Naive thymus-derived CD4-positive, alpha-beta T cell (primary cell): ENCODE data around the gene OLFM2. TPM values are rescaled to one million over a fixed set of nuclear protein-coding genes. Genes with fewer than 3 reads are reported as not detected.

Experiments used
- ATAC-seq: fragments of 150-1000 bp; cut with Tn5 transposase; 2 replicates; pipeline ENCODE4 v1.10.0; 2021; ENCODE audit warnings: mild to moderate bottlenecking, moderate library complexity
- CTCF ChIA-PET: fragments of 350-600 bp; sonication (Branson Sonifier 250); formaldehyde crosslinking; loops from one replicate; lab custom pipeline; 2021; ENCODE audit warnings: antibody characterized with exemption; lab: Charles Lee
- POLR2A ChIA-PET: fragments of 350-600 bp; sonication (Branson Sonifier 250); formaldehyde crosslinking; loops from one replicate; lab custom pipeline; 2021; ENCODE audit warnings: antibody characterized with exemption, inconsistent platforms; lab: Charles Lee
- DNase-seq, 9 donors: peaks; one replicate each; pipeline versions ENCODE4 v3.0.0 to v3.0.0-alpha.2; 2020 to 2022; ENCODE audit warnings: mixed read lengths in 1 of 9
- H3K27ac ChIP-seq: one replicate; pipeline ENCODE4 v1.7.0; 2013; ENCODE audit warnings: mild to moderate bottlenecking, low read depth, low read length, moderate library complexity
- H3K27me3 ChIP-seq, 2 donors: one replicate each; pipeline ENCODE4 v1.7.0; 2013; ENCODE audit warnings: low read length in 2 of 2, mild to moderate bottlenecking in 2 of 2, moderate library complexity in 2 of 2; ENCODE audit not compliant: control insufficient read depth in 2 of 2, insufficient read depth in 2 of 2
- H3K36me3 ChIP-seq, 3 experiments: 1 replicate in 2 of 3; 2 replicates in 1 of 3; pipeline ENCODE4 v1.7.0; 2013; ENCODE audit warnings: low read length in 3 of 3, mild to moderate bottlenecking in 3 of 3, moderate library complexity in 1 of 3; ENCODE audit not compliant: insufficient read depth in 3 of 3, control insufficient read depth in 2 of 3
- H3K4me1 ChIP-seq, 2 donors: one replicate each; pipeline ENCODE4 v1.7.0; 2013; ENCODE audit warnings: low read length in 2 of 2, mild to moderate bottlenecking in 2 of 2, moderate library complexity in 1 of 2; ENCODE audit not compliant: control insufficient read depth in 2 of 2, insufficient read depth in 2 of 2
- H3K4me3 ChIP-seq: 2 replicates; pipeline ENCODE4 v1.7.0; 2013; ENCODE audit warnings: mild to moderate bottlenecking, low read length
- H3K9me3 ChIP-seq, 3 experiments: 1 replicate in 2 of 3; 2 replicates in 1 of 3; pipeline ENCODE4 v1.7.0; 2013; ENCODE audit warnings: low read length in 3 of 3; ENCODE audit not compliant: control insufficient read depth in 2 of 3
- H3K27ac Mint-ChIP-seq, 9 donors: one replicate each; pipeline ENCODE4 v1.8.0; 2020 to 2022; ENCODE audit warnings: mixed read lengths in 9 of 9, mild to moderate bottlenecking in 8 of 9, moderate library complexity in 5 of 9, inconsistent platforms in 2 of 9
- H3K27me3 Mint-ChIP-seq, 5 donors: one replicate each; pipeline ENCODE4 v1.8.0; 2021 to 2022; ENCODE audit warnings: mixed read lengths in 5 of 5, mild to moderate bottlenecking in 1 of 5
- H3K36me3 Mint-ChIP-seq, 5 donors: one replicate each; pipeline ENCODE4 v1.8.0; 2020 to 2022; ENCODE audit warnings: mixed read lengths in 5 of 5, mild to moderate bottlenecking in 3 of 5, inconsistent platforms in 1 of 5
- H3K4me1 Mint-ChIP-seq, 7 donors: one replicate each; pipeline ENCODE4 v1.8.0; 2020 to 2022; ENCODE audit warnings: mixed read lengths in 7 of 7, mild to moderate bottlenecking in 3 of 7, inconsistent platforms in 1 of 7
- H3K4me3 Mint-ChIP-seq, 10 donors: one replicate each; pipeline ENCODE4 v1.8.0; 2020 to 2022; ENCODE audit warnings: mild to moderate bottlenecking in 10 of 10, mixed read lengths in 10 of 10, moderate library complexity in 6 of 10, inconsistent platforms in 2 of 10
- H3K9me3 Mint-ChIP-seq, 11 donors: one replicate each; pipeline ENCODE4 v1.8.0; 2020 to 2022; ENCODE audit warnings: mixed read lengths in 11 of 11, mild to moderate bottlenecking in 4 of 11, inconsistent platforms in 1 of 11, moderate library complexity in 1 of 11
- intact Hi-C, 2 donors: fragments of 100-400 bp; cut with micrococcal nuclease; formaldehyde crosslinking; loops; one replicate each; pipeline ENCODE4 v1.15.1; 2023
- polyA plus RNA-seq, 2 donors: library from polyadenylated mRNA; unstranded; fragments of 300-500 nt; fragmentation: Illumina TruSeq; gene quantifications; one replicate each; pipeline ENCODE4 v1.2.3, GENCODE V29; 2021
- total RNA-seq, 6 experiments: library from RNA in 5 of 6; stranded (reverse) in 5 of 6; gene quantifications; 1 replicate in 5 of 6; 2 replicates in 1 of 6; pipeline ENCODE4 v1.2.3 and lab custom pipeline; 2021 to 2026

Gene OLFM2
- total and polyA plus RNA-seq, 7 experiments from 2014 or later: 6.2 to 19.4 (median 14.9) TPM

GRCh38 chr19:9968820-9969687 is 32.7 kb upstream of the OLFM2 start:
- Mint-ChIP-seq H3K27ac (peak overlapping the region in 2 of 9 donors; percentile 3 to 10), H3K36me3 (peaks cover 0 to 4% (median 0%) of the 10 kb centered on the region in 5 donors), H3K4me1 (peaks cover 0 to 15% (median 4%) of the 10 kb centered on the region in 7 donors), H3K4me3 (no peak overlapping the region), H3K27me3 (peaks cover 24 to 46% (median 39%) of the 10 kb centered on the region in 5 donors), H3K9me3 (peaks cover 0 to 5% (median 0%) of the 10 kb centered on the region in 11 donors)
- Histone ChIP-seq H3K27ac (no peak overlapping the region), H3K9me3 (no peaks in the 10 kb centered on the region), H3K4me3 (no peak overlapping the region), H3K27me3 (no peaks in the 10 kb centered on the region), H3K4me1 (no peaks in the 10 kb centered on the region), H3K36me3 (no peaks in the 10 kb centered on the region)
- intact Hi-C loops: no loop called here
- CTCF ChIA-PET: no interaction called here
- ATAC-seq: peak; percentile 14
- POLR2A ChIA-PET: no interaction called here
- DNase-seq: no peak

- Histone ChIP-seq H3K4me3 (no peak overlapping the region), H3K36me3 (no peaks in the 10 kb centered on the region), H3K27me3 (no peaks in the 10 kb centered on the region), H3K27ac (no peak overlapping the region), H3K4me1 (no peaks in the 10 kb centered on the region), H3K9me3 (no peaks in the 10 kb centered on the region)
- H3K4me1 Mint-ChIP-seq: peaks cover 0 to 15% (median 4%) of the 10 kb centered on the region in 7 donors
- ChIA-PET POLR2A (interaction anchor here (0.6 kb wide), 1 partner anchor 44 kb away, joined by 3 read pairs; no protein-coding TSS in a partner anchor), CTCF (no interaction called here)
- no peak for DNase-seq
- intact Hi-C loops: no loop called here
- H3K27me3 Mint-ChIP-seq: peaks cover 24 to 52% (median 45%) of the 10 kb centered on the region in 5 donors
- peak overlapping the region in 1 of 9 donors; percentile 6 for H3K27ac Mint-ChIP-seq
- H3K9me3 Mint-ChIP-seq: peaks cover 0 to 5% (median 0%) of the 10 kb centered on the region in 11 donors
- H3K4me3 Mint-ChIP-seq: peak overlapping the region in 1 of 10 donors; percentile 35
- peaks cover 0 to 4% (median 0%) of the 10 kb centered on the region in 5 donors for H3K36me3 Mint-ChIP-seq
- ATAC-seq: no peak
Observed at GRCh38 chr19:9967326-9967725, 31.0 kb upstream of the OLFM2 start.

- no peaks in the 10 kb centered on the region for H3K9me3 ChIP-seq
- no peak overlapping the region for H3K27ac Mint-ChIP-seq
- H3K4me3 Mint-ChIP-seq: no peak overlapping the region
- no peak for ATAC-seq
- ChIA-PET CTCF (no interaction called here), POLR2A (no interaction called here)
- peaks cover 0 to 4% (median 0%) of the 10 kb centered on the region in 5 donors for H3K36me3 Mint-ChIP-seq
- no peak overlapping the region for H3K27ac ChIP-seq
- H3K4me3 ChIP-seq: no peak overlapping the region
- peaks cover 0 to 3% (median 0%) of the 10 kb centered on the region in 11 donors for H3K9me3 Mint-ChIP-seq
- no peak for DNase-seq
- intact Hi-C loops: no loop called here
- peaks cover 24 to 46% (median 45%) of the 10 kb centered on the region in 5 donors for H3K27me3 Mint-ChIP-seq
- H3K27me3 ChIP-seq: no peaks in the 10 kb centered on the region
- H3K4me1 Mint-ChIP-seq: peaks cover 0 to 8% (median 4%) of the 10 kb centered on the region in 7 donors
- H3K4me1 ChIP-seq: no peaks in the 10 kb centered on the region
- no peaks in the 10 kb centered on the region for H3K36me3 ChIP-seq
Observed at GRCh38 chr19:9966448-9966847, 30.1 kb upstream of the OLFM2 start.

GRCh38 chr19:9966024-9966423 is 29.7 kb upstream of the OLFM2 start:
- Histone ChIP-seq H3K4me1 (no peaks in the 10 kb centered on the region), H3K36me3 (no peaks in the 10 kb centered on the region), H3K27ac (no peak overlapping the region), H3K9me3 (no peaks in the 10 kb centered on the region), H3K4me3 (no peak overlapping the region), H3K27me3 (no peaks in the 10 kb centered on the region)
- Mint-ChIP-seq H3K4me1 (peaks cover 0 to 8% (median 4%) of the 10 kb centered on the region in 7 donors), H3K4me3 (no peak overlapping the region), H3K27ac (no peak overlapping the region), H3K27me3 (peaks cover 24 to 50% (median 43%) of the 10 kb centered on the region in 5 donors), H3K36me3 (peaks cover 0 to 4% (median 0%) of the 10 kb centered on the region in 5 donors), H3K9me3 (peaks cover 0 to 3% (median 0%) of the 10 kb centered on the region in 11 donors)
- intact Hi-C loops: no loop called here
- DNase-seq (no peak), ATAC-seq (no peak)
- ChIA-PET POLR2A (no interaction called here), CTCF (no interaction called here)

GRCh38 chr19:9962623-9963290 is 26.4 kb upstream of the OLFM2 start:
- H3K9me3 Mint-ChIP-seq: peaks cover 0 to 4% (median 0%) of the 10 kb centered on the region in 11 donors
- POLR2A ChIA-PET: no interaction called here
- peaks cover 0 to 4% (median 0%) of the 10 kb centered on the region in 5 donors for H3K36me3 Mint-ChIP-seq
- Histone ChIP-seq H3K4me3 (no peak overlapping the region), H3K4me1 (no peaks in the 10 kb centered on the region), H3K36me3 (no peaks in the 10 kb centered on the region), H3K9me3 (no peaks in the 10 kb centered on the region), H3K27ac (no peak overlapping the region), H3K27me3 (no peaks in the 10 kb centered on the region)
- ATAC-seq: no peak
- peaks cover 0 to 8% (median 4%) of the 10 kb centered on the region in 7 donors for H3K4me1 Mint-ChIP-seq
- CTCF ChIA-PET: no interaction called here
- DNase-seq: no peak
- intact Hi-C loops: no loop called here
- H3K27ac Mint-ChIP-seq: no peak overlapping the region
- H3K27me3 Mint-ChIP-seq: peaks cover 21 to 48% (median 34%) of the 10 kb centered on the region in 5 donors
- H3K4me3 Mint-ChIP-seq: no peak overlapping the region

- no peak overlapping the region for H3K27ac Mint-ChIP-seq
- no peaks in the 10 kb centered on the region for H3K4me1 Mint-ChIP-seq
- H3K9me3 Mint-ChIP-seq: peaks cover 0 to 2% (median 0%) of the 10 kb centered on the region in 11 donors
- DNase-seq: no peak
- ATAC-seq: no peak
- no peak overlapping the region for H3K4me3 Mint-ChIP-seq
- ChIA-PET POLR2A (interaction anchor here (0.6 kb wide), 1 partner anchor 118 kb away, joined by 3 read pairs; no protein-coding TSS in a partner anchor), CTCF (no interaction called here)
- H3K4me1 ChIP-seq: no peaks in the 10 kb centered on the region
- H3K36me3 Mint-ChIP-seq: no peaks in the 10 kb centered on the region
- no peaks in the 10 kb centered on the region for H3K27me3 ChIP-seq
- peaks cover 12 to 42% (median 20%) of the 10 kb centered on the region in 5 donors for H3K27me3 Mint-ChIP-seq
- no peak overlapping the region for H3K27ac ChIP-seq
- H3K4me3 ChIP-seq: no peak overlapping the region
- intact Hi-C loops: no loop called here
- no peaks in the 10 kb centered on the region for H3K36me3 ChIP-seq
- no peaks in the 10 kb centered on the region for H3K9me3 ChIP-seq
Observed at GRCh38 chr19:9961103-9961502, 24.8 kb upstream of the OLFM2 start.
